GM19193 (cell line): ENCODE data around the gene RRAS.

Source experiments
- POLR2A ChIP-seq: IDR thresholded peaks from 4 replicates; pipeline ENCODE4 v1.6.1; 2011; ENCODE audit not compliant: insufficient read depth, insufficient read length; ENCODE audit errors: extremely low read depth

Gene RRAS

DNA sequence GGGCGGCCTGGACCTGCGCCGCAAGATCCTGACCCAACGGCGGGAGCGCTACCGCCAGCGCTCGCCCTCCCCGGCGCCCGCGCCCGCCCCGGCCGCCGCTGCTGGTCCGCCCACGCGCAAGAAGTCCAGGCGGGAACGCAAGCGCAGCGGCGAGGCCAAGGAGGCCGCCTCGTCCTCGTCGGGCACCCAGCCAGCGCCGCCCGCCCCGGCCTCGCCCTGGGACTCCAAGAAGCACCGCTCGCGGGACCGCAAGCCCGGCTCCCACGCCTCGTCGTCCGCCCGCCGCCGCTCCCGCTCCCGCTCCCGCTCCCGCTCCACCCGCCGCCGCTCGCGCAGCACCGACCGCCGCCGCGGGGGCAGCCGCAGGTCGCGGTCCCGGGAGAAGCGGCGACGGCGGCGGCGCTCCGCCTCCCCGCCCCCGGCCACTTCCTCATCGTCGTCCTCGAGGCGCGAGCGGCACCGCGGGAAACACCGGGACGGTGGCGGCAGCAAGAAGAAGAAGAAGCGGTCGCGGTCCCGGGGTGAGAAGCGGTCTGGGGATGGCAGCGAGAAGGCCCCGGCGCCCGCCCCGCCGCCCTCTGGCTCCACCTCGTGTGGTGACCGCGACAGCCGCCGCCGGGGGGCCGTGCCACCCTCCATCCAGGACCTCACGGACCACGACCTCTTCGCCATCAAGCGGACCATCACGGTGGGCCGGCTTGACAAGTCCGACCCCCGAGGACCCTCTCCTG lies 12.0 kb upstream of the RRAS start:
- no peak for TF ChIP-seq POLR2A

DNA sequence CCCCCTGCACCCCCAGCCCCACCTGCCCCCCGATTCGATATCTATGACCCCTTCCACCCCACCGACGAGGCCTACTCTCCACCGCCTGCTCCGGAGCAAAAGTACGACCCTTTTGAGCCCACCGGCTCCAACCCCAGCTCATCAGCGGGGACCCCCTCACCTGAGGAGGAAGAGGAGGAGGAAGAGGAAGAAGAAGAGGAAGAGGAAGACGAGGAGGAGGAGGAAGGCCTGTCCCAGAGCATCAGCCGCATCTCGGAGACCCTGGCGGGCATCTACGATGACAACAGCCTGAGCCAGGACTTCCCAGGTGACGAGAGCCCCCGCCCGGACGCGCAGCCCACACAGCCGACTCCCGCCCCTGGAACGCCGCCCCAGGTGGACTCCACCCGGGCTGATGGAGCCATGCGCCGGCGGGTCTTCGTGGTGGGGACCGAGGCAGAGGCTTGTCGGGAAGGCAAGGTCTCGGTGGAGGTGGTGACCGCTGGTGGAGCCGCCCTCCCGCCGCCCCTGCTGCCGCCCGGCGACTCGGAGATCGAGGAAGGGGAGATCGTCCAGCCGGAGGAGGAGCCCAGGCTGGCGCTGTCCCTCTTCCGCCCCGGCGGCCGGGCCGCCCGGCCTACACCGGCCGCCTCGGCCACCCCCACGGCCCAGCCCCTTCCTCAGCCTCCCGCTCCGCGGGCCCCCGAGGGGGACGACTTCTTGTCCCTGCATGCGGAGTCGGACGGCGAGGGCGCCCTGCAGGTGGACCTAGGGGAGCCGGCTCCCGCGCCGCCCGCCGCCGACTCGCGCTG lies 11.3 kb upstream of the RRAS start:
- TF ChIP-seq POLR2A: no peak

DNA sequence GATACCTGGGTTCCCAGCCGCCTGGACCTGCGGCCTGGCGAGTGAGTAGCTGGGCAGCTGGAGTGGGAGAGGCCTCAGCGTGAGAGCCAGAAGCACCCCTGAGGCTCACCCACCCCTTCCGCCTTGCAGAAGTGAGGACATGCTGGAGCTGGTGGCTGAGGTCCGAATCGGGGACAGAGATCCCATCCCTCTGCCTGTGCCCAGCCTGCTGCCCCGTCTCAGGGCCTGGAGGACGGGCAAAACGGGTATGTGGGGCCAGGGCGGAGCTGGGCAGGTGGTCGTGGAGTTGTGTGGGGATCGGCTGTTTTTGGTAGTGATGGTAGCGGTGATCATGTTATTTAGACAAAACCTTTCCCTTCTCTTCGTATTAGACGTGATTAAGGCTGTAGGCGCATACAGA lies 6.6 kb upstream of the RRAS start:
- TF ChIP-seq POLR2A: no peak

DNA sequence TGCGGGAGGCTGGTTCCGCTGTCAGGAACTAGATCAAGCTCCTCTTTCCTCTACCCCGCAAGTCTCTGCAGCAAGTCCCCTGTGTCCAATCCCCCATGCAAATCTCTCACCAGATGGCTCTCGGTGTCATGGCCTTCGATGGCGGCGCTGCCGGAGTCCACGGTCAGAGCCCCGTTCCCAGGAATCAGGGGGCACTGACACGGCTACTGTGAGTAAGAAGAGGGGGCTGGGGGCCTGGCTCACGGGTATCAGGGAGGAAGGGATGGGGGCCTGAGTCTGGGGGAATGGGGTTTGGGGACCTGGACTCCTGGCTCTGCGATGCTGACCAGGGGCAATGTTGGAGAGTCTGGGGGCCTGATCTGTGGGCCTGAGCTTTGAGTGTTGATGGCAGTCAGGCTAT lies 6.1 kb upstream of the RRAS start:
- no peak for TF ChIP-seq POLR2A

DNA sequence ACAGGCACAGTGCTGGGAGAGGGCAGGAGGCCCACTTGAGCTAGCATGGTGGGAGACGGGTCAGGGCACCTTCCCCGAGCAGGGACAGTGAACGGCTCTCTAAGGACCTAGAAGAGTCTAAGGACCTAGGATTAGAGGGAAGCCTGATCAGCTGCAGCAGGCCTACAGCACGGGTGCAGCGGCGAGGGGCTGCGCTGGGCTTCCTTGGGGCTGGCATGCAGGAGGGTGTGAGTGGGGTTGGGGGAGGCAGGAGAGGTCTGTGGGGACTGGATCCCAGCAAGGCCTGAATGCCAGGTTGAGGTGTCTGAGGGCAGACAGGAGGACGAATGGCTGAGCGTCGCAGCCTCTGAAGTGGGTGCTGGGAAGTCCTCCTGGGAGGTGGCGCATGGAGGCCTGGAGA lies 5.6 kb upstream of the RRAS start:
- no peak for TF ChIP-seq POLR2A

DNA sequence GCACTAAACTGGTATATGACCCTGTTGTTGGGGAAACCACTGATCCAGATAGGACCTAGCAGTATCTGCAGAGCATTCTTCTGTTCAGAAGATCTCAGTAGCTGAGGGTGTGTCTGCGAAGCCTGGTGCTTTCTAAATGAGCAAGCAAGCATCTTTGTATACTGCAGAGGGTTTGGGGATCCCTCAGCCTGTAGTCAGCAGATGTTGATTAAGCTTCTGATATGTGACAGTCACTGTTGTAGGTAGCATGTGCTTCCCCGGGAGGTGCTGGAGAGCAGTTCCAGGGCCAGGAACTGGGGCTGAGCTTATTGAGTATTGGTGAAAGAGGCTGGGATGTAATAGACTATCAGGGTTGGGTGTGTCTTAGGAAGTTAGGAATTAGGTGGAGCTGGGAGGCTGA lies 3.5 kb upstream of the RRAS start:
- TF ChIP-seq POLR2A: no peak

DNA sequence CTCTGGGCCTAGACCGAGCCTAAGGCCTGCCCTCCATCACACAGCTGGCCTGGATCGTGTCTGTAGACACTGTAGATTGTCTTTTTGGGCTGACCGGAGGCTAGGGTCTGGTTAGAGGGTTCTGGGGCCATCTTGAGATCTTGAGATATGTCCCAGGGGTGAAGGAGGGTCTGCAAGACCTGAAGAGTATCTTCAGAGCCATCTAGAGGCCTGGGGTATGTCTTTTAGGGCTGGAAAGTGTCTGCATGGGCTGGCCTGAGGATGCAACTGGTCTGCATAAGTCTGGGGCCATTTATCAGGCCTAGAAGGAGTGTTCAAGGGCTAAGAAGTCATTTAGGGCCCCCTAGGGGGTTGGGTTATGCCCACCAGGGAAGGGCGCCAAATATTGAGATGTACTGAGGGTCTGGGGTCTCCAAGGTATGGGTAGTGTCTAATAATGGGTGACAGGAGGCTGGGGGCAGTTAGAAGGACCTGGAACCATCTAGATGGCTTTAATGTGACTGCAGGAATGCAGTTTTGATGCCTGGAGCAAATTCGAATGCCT lies 2.6 kb upstream of the RRAS start:
- no peak for TF ChIP-seq POLR2A

DNA sequence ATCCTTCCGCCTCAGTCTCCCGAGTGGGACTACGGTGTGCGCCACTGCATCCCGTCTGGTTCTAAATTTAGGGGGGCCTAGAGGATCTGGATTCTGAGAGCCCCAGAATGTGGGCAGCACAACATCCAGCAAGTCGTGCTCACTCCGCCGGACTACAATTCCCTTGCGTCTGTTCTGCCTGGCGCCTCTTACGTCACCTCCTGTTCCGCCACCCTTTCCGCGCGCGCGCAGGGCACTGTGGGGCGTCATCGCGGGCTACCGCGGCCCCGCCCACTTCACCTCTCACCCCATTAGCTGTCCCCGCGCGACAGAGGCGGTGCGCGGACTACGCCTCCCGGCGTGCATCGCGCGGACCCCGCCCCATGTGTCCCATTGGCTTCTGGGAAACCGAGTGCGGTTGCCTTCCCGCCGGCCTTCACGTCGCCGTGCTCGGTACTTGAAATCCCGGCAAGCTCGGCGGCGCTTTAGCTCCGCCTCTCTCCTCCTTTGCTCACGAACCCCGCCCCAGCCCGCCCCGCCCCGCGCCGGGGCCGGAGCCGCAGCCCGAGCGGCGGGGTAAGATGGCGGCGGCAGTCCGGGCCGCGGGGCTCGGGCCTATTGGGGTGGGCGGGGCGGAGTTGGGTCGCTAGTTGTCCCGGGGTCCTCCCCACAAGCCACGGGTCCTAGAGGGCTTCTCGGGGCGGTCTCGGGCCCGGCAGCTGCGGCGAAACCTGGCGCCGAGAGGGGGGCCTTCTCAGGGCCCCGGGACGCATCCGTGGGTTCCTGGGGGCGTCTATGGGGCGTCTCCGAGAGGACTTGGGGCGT lies 1.9 kb upstream of the RRAS start, which contains the start of gene SCAF1:
SCAF1 (plus strand) TSS at position 522 of the 804 bp plus-strand sequence. CDS start 2,818 bp downstream, outside the sequence.
- peak; percentile 64 for TF ChIP-seq POLR2A

DNA sequence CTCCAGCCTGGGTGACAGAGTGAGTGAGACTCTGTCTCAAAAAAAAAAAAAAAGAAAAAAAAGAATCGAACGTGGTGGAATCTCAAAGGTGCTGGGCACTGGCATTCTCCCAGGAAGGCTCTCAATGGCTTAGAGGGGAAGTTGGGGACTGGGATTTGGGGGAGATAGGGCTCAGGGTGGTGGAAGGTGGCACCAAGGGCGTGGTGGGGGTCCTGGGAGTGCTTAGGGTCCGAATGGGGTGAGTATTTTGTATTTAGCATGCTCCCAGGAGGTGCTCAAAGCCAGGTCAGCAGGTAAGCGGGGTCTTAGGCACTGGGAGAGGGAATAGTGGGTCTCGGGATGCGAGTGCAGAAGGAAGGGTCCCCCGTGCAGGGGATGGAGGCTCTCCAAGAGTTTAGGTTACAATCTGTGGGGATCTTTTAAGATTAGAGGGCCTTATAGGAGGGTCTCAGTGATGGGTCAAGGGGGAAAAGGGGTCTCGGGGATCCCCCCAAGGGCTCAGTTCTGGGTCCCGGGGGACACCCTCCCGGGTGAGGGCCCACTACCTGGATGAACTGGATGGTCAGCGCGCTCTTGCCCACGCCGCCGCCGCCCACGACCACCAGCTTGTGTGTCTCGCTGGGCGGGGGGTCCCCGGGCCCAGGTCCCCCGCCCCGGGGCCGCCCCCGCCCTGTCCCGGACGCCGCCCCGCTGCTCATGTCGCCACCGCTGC lies 386 bp downstream of the RRAS start:
- TF ChIP-seq POLR2A: no peak

DNA sequence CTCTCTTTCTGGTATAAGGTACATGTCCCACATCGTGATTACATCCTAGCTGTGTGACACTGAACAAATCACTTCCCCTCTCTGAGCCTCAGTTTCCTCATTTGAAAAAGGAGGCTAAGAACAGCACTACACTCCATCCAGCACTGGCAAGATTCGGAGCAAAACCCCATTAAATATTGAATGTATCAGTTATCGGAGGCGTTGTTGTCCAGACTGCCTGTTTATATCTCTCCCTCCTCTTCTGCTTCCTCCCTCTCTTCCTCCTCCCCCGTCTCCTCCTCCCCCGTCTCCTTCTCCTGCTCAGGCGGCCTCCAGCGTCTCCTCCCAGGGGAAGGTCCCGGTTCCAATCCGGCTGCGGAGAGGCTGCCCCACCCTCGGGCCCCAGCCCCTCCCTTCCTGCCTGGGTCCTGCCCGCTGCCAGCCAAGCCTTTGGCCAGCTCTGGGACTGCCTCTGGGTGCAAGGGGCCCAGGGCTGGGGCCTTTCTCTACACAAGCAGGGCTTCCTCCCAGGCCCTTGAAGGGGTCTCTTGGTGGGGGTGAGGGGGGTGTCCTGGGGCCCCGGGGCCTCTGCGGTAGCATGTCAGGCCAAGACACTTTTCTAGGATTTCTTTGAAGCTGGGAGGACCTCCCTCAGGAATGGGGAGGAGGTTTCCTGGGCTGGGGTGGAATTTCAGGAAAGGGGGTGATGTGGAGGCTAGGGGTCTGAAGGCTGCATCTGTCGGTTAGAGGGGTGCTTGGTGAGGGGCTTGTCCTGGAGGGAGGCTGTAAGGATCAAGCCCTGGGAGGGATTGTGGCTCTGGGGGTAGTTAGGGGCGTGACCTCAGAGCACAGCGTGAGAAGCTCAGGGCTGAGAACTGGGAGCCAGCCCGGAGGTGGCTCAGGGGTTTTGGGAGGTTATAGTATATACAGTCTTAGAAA lies 1.9 kb downstream of the RRAS start:
- no peak for TF ChIP-seq POLR2A

DNA sequence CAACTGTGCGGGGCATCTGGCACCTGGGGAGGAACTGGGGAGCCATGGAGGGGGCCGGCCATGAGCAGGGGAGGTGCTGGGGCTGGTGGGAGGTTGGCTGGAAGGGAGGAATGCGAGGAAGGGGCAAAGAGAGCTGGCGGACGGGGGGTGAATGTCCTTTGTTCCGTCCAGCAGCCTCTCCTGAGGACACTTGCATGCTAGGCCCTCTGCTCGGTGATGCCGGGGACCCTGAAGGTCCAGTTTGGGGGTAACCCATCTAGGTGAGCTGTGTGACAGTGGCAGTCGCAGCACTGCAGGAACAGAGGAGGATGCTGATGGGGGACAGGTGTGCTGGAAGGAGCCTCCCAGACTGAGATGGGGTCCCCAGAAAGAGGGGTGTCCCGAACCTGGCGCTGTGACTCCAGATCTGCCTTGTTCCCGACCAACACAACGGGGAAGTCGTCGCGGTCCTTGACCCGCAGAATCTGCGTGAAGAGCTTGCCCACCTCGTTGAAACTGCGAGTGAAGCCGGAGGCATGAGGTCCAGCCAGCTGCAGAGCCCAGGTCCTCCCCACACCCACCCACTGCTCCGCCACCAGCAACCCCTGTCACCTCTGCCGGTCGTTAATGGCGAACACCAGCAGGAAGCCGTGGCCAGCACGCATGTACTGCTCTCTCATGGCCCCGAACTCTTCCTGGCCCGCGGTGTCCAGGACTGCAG lies 3.6 kb downstream of the RRAS start:
- TF ChIP-seq POLR2A: no peak

DNA sequence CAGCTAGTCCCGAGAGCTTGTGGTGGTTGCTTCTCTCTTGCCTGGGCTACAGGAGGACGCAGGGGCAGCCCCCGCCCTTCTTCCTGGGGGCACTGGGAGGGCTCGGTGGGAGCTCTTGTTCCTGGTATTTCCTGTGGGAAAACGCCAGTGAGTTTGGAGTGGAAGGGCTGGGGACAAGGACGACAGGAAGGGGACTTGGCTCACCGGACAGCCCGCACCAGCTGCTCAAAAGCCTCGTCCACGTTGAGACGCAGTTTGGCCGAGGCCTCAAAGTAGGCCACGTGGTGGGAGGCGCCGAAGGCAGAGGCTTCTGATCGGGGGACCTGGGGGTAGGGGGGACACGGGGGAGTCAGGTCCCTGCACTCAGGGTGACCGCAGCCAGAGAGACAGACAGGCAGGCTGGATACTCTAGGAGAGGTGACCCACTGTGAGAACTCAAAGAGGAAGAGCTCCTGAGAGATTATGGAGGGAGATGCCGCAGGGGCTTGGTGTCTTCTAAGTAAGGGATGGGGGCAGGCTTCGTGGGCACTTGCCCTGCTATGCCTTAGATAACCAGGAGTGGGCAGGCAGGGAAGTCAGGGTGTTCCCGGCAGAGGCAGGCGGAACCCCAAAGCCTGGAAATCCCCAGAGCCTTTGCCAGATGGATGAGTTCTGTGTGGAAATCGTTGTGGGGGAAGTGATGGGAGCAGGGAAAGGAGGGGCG lies 4.3 kb downstream of the RRAS start:
- no peak for TF ChIP-seq POLR2A
